HAP-1 (cell line): ENCODE data around the gene NPPC.
"Not testable (repeated sequence)": the region's sequence is repeated elsewhere in the genome, so short reads cannot be mapped to it uniquely, and the experiment has no call there.

Experiments used
- DNase-seq, 2 experiments: peaks; one replicate each; pipeline ENCODE4 v3.0.0-alpha.2; 2016 to 2020; ENCODE audit warnings: low spot score in 2 of 2
- H3K27me3 ChIP-seq: fragments of 250-450 bp; sonication (Bioruptor Pico); 2 replicates; pipeline ENCODE4 v1.5.1; 2020; ENCODE audit warnings: low read depth, mild to moderate bottlenecking, moderate library complexity
- H3K36me3 ChIP-seq: fragments of 250-450 bp; sonication (Bioruptor Pico); replicated peaks from 2 replicates; pipeline ENCODE4 v1.5.1; 2020; ENCODE audit warnings: mild to moderate bottlenecking
- H3K4me1 ChIP-seq: fragments of 250-450 bp; sonication (Bioruptor Pico); 2 replicates; pipeline ENCODE4 v1.5.1; 2020; ENCODE audit warnings: mild to moderate bottlenecking
- H3K4me3 ChIP-seq: fragments of 250-450 bp; sonication (Bioruptor Pico); 2 replicates; pipeline ENCODE4 v1.5.1; 2020; ENCODE audit warnings: mild to moderate bottlenecking, moderate library complexity
- H3K9me3 ChIP-seq: fragments of 250-450 bp; sonication (Bioruptor Pico); 2 replicates; pipeline ENCODE4 v1.5.1; 2020; ENCODE audit warnings: mild to moderate bottlenecking, moderate library complexity
- in situ Hi-C: fragments of 300-500 bp; cut with MboI; formaldehyde crosslinking; loops from 3 replicates; pipeline ENCODE4 v1.14.3; 2020; ENCODE audit warnings: low sequenced_read_pairs, inconsistent platforms, mixed read lengths

NPPC gene

GRCh38 chr2:231882646-231883045 lies 43.5 kb downstream of the NPPC start:
- in situ Hi-C loops, result no loop called here
- Histone ChIP-seq H3K36me3 (no peaks in the 10 kb centered on the region), H3K4me1 (no peaks in the 10 kb centered on the region), H3K4me3 (no peak overlapping the region), H3K9me3 (no peaks in the 10 kb centered on the region), H3K27me3 (peaks cover 3% of the 10 kb centered on the region; the same call in 1 of the 2 replicates)
- no peak for DNase-seq

- H3K4me1 ChIP-seq, H3K9me3 ChIP-seq, H3K36me3 ChIP-seq, DNase-seq, H3K4me3 ChIP-seq, in situ Hi-C loops, H3K27me3 ChIP-seq: not testable (repeated sequence)
Measured at GRCh38 chr2:231880371-231880770, 45.8 kb downstream of the NPPC start.

- in situ Hi-C loops, result loop anchor here (10.0 kb wide), 1 partner anchor 64 kb away; no protein-coding TSS in a partner anchor
- Histone ChIP-seq H3K9me3 (no peaks in the 10 kb centered on the region), H3K4me3 (no peak overlapping the region), H3K4me1 (no peaks in the 10 kb centered on the region), H3K36me3 (no peaks in the 10 kb centered on the region), H3K27me3 (no peaks in the 10 kb centered on the region; the same call in 1 of the 2 replicates)
- DNase-seq, result no peak
Measured at GRCh38 chr2:231879216-231879615, 47.0 kb downstream of the NPPC start.

- in situ Hi-C loops, result loop anchor here (10.0 kb wide), 1 partner anchor 63 kb away; no protein-coding TSS in a partner anchor
- Histone ChIP-seq H3K9me3 (no peaks in the 10 kb centered on the region), H3K36me3 (no peaks in the 10 kb centered on the region), H3K27me3 (no peaks in the 10 kb centered on the region), H3K4me1 (no peaks in the 10 kb centered on the region), H3K4me3 (no peak overlapping the region)
- no peak for DNase-seq
Measured at GRCh38 chr2:231877533-231878456, 48.4 kb downstream of the NPPC start.

GRCh38 chr2:231874944-231875343 lies 51.3 kb downstream of the NPPC start:
- in situ Hi-C loops, result loop anchor here (10.0 kb wide), 1 partner anchor 60 kb away; no protein-coding TSS in a partner anchor
- Histone ChIP-seq H3K4me3 (no peak overlapping the region), H3K4me1 (no peaks in the 10 kb centered on the region), H3K36me3 (no peaks in the 10 kb centered on the region), H3K27me3 (no peaks in the 10 kb centered on the region), H3K9me3 (no peaks in the 10 kb centered on the region)
- DNase-seq, result no peak
